Lung microvascular endothelial cell (primary cell): ENCODE measurements around the gene MAP3K7CL. TPM values are rescaled to one million over a fixed set of nuclear protein-coding genes. Genes with fewer than 3 reads are reported as not detected.

Experiments
- DNase-seq, 2 donors: peaks; one replicate each; pipeline versions ENCODE4 v3.0.0 to v3.0.0-alpha.2; 2010; ENCODE audit warnings: low read depth in 2 of 2
- total RNA-seq: library from RNA; depleted of rRNA; stranded (reverse); fragments of >200 nt; gene quantifications from 2 replicates; pipeline ENCODE4 v1.2.1, GENCODE V29; 2014

Gene MAP3K7CL
- 2.2 and 3.0 TPM in 2 replicates for total RNA-seq

- peak in 1 of 2 donors; percentile 36 for DNase-seq
Observed at GRCh38 chr21:29130270-29130969, at the start of gene MAP3K7CL. MAP3K7CL (plus strand) TSS chr21:29130644; CDS start chr21:29133345, 2,701 bp downstream.

- no peak for DNase-seq
Observed at GRCh38 chr21:29082046-29082815, 48.2 kb upstream of the MAP3K7CL start.

GRCh38 chr21:29083306-29083705 is 47.1 kb upstream of the MAP3K7CL start:
- no peak for DNase-seq

- no peak for DNase-seq
Observed at GRCh38 chr21:29084372-29084771, 46.1 kb upstream of the MAP3K7CL start.

GRCh38 chr21:29085106-29085752 is 45.2 kb upstream of the MAP3K7CL start:
- DNase-seq = no peak

- peak; percentile 19 to 67 for DNase-seq
Observed at GRCh38 chr21:29091033-29091432, 39.4 kb upstream of the MAP3K7CL start.

GRCh38 chr21:29092102-29092959 is 38.1 kb upstream of the MAP3K7CL start:
- DNase-seq = peak; percentile 13 to 51

- DNase-seq = no peak
Observed at GRCh38 chr21:29096218-29097015, 34.0 kb upstream of the MAP3K7CL start.

GRCh38 chr21:29098156-29098555 is 32.3 kb upstream of the MAP3K7CL start:
- no peak for DNase-seq

- no peak for DNase-seq
Observed at GRCh38 chr21:29102791-29103257, 27.6 kb upstream of the MAP3K7CL start.

- DNase-seq = no peak
Observed at GRCh38 chr21:29104239-29104708, 26.2 kb upstream of the MAP3K7CL start.

GRCh38 chr21:29105218-29105617 is 25.2 kb upstream of the MAP3K7CL start:
- peak in 1 of 2 donors; percentile 46 for DNase-seq

GRCh38 chr21:29114765-29115500 is 15.5 kb upstream of the MAP3K7CL start:
- DNase-seq = peak in 1 of 2 donors; percentile 1

GRCh38 chr21:29115899-29116298 is 14.5 kb upstream of the MAP3K7CL start:
- DNase-seq = no peak

- DNase-seq = no peak
Observed at GRCh38 chr21:29117372-29117955, 13.0 kb upstream of the MAP3K7CL start.

- DNase-seq = no peak
Observed at GRCh38 chr21:29121759-29122158, 8.7 kb upstream of the MAP3K7CL start.

- DNase-seq = no peak
Observed at GRCh38 chr21:29124645-29125044, 5.8 kb upstream of the MAP3K7CL start.

GRCh38 chr21:29125191-29125590 is 5.3 kb upstream of the MAP3K7CL start:
- DNase-seq = no peak

GRCh38 chr21:29125979-29126378 is 4.5 kb upstream of the MAP3K7CL start:
- no peak for DNase-seq
